GM18867 (cell line): Measurements from ENCODE around the gene NPVF.

Source experiments
- ATAC-seq: cut with Tn5 transposase; IDR thresholded peaks from one replicate; pipeline ENCODE4 v1.9.1; 2021; ENCODE audit warnings: mild to moderate bottlenecking, moderate library complexity; ENCODE audit not compliant: unreplicated experiment

NPVF gene

GRCh38 chr7:25235471-25235870 lies 7.2 kb upstream of the NPVF start:
- ATAC-seq: no peak

- no peak for ATAC-seq
These were observed 6.0 kb upstream of the NPVF start for GRCh38 chr7:25234336-25234735.

DNA sequence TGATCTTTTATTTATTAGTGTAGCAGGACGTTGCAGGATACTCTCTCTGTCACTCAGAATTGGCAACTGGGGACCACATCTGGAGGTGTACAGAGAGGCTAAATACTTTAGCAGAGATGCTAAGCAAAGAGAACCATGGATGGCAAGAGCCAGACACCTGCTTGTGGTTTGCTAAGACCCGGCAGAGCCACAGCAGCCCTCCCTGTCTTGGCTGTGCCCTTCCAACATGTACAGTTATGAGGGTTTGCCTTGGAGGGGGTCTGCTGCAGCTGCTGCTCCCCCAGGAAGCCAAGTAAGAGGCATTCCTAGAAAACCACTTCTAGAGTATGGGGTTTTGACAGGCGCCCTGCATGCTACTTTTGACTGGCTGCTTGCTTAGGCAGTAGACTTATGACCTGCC lies 5.1 kb downstream of the NPVF start:
- ATAC-seq: no peak

DNA sequence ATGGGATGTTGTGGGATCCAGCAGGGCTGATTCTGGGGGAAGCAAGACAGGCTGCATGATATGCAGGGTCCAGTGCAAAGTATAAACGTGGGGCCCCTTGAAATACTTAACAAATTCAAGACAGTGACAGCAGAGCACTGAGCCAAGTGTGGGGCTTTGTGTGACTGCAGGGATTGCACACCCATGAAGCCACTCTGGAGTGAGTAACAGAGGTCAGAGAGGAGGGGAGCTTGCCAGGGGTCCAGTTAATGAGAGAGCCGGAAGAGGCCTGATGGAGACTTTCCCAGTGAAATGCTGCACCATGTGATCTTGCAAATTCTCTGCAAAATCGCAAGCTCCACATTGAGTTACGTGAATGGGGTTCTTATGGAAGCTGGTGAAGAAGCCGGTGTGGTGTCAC lies 5.6 kb downstream of the NPVF start:
- ATAC-seq: no peak

DNA sequence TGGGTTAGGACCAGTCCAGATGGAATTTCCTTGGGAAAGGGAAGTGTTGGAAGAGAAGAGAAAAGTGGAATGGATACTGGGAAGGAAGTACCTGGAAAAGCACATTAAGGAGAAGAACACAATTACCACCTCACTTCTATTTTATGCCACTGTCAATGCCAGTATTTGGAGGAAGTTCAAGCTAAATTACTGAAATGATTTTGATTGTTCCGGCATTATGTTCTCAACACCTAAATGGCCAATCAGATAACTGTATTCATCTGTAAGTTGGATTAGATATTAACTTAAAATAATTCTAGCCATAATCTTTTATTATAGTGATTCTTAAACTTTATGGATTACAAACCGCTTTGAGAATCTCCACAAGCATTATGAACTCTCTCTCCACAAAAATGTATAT lies 7.3 kb downstream of the NPVF start:
- ATAC-seq: no peak

- no peak for ATAC-seq
These were observed 10.1 kb downstream of the NPVF start for GRCh38 chr7:25218191-25218590.

DNA sequence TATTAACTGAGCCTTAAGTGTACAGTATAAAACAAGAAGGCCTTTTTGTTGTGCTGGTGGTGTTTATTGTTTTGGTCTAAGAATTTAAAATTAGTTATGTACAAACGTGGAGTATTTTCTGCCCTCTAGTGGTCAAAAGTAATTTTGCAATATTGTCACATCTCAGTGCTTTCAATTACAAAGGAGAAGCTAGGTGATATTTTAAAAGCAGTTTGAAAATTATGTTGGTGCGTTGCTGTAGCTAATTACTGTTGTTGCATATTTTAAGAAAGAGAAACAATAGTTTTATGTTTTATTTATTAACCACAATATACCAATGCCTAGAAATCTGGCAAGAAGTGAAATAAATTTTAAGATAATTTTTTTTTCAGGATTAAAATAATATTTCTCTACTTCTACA lies 11.4 kb downstream of the NPVF start:
- peak; percentile 59 for ATAC-seq

DNA sequence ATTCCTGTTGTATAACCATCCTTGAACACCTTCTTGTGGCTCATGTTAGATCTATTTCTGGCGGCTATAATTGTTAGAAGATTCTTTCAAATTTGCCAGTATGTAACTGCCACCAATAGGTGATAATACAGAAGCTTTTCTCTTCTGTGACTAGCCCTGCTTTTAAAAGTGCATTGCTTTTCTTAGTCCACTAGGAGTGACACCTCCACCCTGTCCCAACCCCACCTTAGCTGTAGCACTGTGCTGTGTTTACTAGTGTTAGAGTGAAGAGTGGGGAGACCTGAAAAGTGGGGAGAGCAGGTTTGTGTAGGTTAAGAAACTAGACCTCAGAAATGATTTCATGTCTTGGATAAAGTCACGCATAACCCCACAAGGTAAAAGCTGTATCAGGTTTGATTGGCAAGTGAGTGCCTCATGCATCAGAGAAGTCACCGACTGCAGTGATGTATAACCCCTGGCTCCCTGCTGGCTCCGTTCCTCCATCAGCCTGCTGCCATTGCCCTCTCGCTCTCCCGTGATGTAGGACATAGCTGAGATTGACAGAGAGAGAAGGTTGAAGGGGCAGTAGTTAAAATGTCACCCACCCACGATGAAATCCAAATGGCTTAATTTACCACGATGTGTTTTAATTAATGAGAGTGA lies 12.5 kb downstream of the NPVF start:
- no peak for ATAC-seq

- no peak for ATAC-seq
These were observed 19.6 kb downstream of the NPVF start for GRCh38 chr7:25208525-25209221.

DNA sequence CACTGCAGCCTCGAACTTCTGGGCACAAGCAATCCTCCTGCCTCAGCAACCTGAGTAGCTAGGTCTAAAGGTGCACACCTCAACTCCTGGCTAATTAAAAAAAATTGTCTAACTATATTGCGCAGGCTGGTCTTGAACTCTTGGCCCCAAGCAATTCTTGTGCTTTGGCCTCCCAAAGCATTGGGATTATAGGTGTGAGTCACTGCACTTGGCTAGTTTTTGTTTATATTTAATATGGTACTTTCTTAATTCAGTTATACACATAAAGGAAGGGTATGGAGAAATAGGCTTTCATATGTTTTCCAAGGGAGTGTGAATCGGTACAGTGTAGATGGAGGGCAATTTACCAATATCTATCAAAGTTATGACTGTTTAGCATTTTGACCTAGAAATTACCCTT lies 20.4 kb downstream of the NPVF start:
- ATAC-seq: no peak

DNA sequence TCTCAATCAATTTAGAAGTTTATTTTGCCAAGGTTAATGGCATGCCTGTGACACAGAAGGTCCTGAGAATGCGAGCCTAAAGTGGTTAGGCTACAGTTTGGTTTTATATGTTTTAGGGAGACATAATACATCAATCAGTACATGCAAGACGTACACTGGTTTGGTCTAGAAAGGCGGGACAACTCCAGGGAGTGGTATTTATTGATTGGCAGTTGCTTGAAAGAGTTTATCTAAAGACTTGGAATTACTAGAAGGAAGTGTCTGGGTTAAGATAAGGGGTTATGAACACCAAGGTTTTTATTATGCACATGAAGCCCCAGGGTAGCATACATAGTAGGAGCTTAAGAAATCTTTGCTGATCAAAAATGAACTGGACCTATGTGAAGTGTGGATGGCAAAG lies 21.5 kb downstream of the NPVF start:
- ATAC-seq: no peak

- no peak for ATAC-seq
These were observed 32.0 kb downstream of the NPVF start for GRCh38 chr7:25196132-25196896.

- ATAC-seq: no peak
These were observed 34.2 kb downstream of the NPVF start for GRCh38 chr7:25194036-25194435.

- no peak for ATAC-seq
These were observed 36.2 kb downstream of the NPVF start for GRCh38 chr7:25192043-25192442.

- no peak for ATAC-seq
These were observed 39.1 kb downstream of the NPVF start for GRCh38 chr7:25189197-25189596.

DNA sequence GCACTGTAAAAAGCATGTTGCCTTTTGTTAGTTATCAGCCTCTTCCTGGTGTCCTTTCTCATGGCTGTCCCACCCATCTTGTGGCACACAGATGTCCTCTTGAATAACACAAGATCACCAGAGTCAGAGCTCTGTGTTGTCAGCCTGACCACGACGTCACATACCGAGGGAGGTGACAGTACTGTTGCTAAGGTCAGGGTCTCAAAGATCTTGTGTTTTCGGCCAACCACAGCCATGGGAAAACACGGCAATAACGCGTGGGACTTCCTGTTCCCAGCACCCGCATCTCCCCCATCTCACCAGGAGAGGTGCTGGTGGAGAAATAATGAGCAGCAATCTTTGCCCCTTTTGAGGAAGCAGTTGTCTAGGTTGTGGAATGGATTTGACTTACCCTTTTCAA lies 40.4 kb downstream of the NPVF start:
- no peak for ATAC-seq

DNA sequence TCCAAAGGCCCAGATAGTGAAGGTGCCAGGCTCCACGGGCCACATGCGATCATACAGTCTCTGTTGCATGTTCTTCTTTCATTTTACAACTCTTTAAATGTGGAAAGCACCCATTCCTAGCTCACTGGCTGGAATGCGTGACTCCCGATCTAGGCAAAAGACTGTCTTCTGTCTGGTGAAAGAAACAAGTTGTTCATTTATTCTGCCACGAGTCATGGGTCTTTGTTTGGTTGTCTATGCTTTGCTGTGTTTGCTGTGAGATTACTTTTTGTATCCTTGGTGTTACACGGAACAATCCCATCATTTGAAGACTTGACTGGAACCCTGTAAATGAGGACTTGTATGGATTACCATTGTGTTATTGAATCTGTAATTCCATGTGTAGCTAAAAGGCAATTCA lies 41.9 kb downstream of the NPVF start:
- no peak for ATAC-seq

DNA sequence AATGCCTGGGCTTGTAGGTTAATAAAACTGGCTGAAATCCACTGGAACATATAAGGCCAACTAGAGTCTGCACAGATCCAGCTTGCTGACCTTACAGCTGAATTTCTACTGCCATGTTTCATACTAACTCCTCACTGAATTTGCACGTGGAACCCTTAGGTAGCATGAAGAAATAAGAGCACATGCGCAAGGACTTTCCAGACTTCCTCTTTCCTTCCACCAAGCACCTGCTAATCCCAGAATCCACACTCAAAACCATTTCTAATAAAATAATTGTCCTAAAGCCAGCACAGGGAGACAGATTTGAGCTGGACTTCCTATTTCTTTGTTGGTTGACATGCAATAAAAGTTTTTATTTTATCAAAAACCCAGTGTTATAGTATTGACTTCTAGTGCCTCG lies 46.8 kb downstream of the NPVF start:
- no peak for ATAC-seq

- ATAC-seq: no peak
These were observed 47.3 kb downstream of the NPVF start for GRCh38 chr7:25180946-25181345.

GRCh38 chr7:25180592-25180923 lies 47.7 kb downstream of the NPVF start:
- peak; percentile 38 for ATAC-seq

DNA sequence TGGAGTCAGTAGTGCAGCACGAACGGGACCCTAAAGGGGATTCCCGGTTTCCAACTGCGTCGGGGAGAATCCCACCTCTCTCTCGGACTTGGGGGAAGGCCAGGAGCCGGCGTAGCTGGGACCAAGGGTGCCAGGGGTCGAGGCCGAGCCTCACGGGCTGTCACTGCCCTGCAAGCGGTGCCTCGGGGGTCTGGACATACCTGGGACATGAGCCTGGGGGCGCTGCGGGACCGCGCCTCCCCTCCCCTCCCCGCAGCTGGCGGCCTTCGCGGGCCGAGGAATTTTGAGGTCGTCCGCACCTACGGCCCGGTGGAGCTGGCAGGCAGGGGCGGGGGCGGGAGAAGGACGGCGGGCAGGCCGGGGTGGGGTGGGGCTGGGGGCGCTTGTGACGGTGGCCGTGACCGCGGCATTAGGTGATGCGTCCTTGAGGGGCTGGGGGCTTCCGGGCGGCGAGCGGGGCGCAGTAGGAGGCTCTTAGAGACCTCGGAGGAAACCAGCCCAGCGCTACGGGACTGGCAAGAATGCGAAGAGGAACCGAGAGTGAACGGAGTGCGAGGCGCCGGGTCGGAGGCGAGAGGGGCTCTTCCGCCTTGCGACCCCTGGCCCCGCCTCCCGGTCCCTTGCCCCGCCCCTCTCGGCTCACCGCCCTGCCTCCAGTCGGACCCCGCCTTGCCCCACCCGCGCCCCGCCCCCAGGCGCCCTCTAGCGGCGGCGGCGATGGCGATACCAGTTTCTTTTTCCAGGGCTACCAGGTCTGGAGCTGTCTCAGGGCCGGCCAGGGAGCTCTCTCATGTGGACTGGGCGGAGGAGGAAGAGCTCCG lies 48.3 kb downstream of the NPVF start:
- peak; percentile 97 for ATAC-seq
